Measurements from ENCODE around the gene GJB4.

Gene GJB4

DNA sequence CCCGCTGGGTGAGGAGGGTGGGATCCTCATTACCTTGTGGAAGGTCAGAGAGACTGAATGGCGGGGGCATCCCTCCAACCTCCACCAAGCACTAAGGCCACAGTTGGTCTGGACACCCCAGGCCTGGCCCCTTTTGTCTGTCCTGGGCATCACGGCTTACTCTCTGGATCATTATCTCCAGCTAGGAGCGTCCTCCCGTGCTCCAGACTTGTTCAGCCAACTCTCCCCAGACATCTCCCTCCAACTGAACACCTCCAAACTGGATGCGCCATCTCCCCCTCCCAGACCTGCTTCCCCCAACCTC lies 11.9 kb upstream of the GJB4 start:
- H3K36me3 ChIP-seq (ENCODE audit: control insufficient read depth in 1 of 2, insufficient read depth in 2 of 2, low read length in 2 of 2) = no peaks in the 10 kb centered on the region
- H3K27me3 ChIP-seq (ENCODE audit: low read depth, low read length) = peaks cover 6% of the 10 kb centered on the region
- H3K4me3 ChIP-seq (ENCODE audit: low read depth in 1 of 2, low read length in 2 of 2) = no peak overlapping the region
- no peaks in the 10 kb centered on the region for H3K4me1 ChIP-seq (ENCODE audit: control insufficient read depth in 1 of 2, insufficient read depth in 2 of 2, low read length in 2 of 2)
- no peaks in the 10 kb centered on the region for H3K9me3 ChIP-seq (ENCODE audit: control insufficient read depth in 1 of 2, low read length in 2 of 2)
- H3K27ac ChIP-seq (ENCODE audit: low read length) = no peak overlapping the region

DNA sequence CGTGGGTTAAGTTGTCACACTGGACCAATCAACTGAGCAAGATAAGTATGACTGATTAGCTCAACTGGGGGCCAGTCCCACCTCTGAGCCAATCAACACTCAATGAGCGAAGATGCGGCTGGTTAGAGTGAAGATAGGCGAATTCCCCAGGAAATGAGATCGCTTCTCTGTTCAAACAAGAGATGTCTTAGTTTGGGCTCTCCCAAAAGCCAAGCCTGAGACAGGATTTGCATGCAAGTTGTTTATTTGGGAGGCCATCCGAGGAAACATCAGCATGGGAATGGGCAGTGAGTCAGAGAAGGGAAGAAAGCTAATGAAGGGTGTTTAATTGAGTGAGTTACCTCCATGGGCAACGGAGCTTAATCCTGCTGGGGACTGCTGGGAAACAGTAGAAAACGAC lies 9.5 kb upstream of the GJB4 start:
- no peak overlapping the region for H3K4me3 ChIP-seq (ENCODE audit: low read depth in 1 of 2, low read length in 2 of 2)
- H3K27me3 ChIP-seq (ENCODE audit: low read depth, low read length) = no peaks in the 10 kb centered on the region
- no peaks in the 10 kb centered on the region for H3K9me3 ChIP-seq (ENCODE audit: control insufficient read depth in 1 of 2, low read length in 2 of 2)
- no peaks in the 10 kb centered on the region for H3K36me3 ChIP-seq (ENCODE audit: control insufficient read depth in 1 of 2, insufficient read depth in 2 of 2, low read length in 2 of 2)
- no peak overlapping the region for H3K27ac ChIP-seq (ENCODE audit: low read length)
- H3K4me1 ChIP-seq (ENCODE audit: control insufficient read depth in 1 of 2, insufficient read depth in 2 of 2, low read length in 2 of 2) = no peaks in the 10 kb centered on the region

DNA sequence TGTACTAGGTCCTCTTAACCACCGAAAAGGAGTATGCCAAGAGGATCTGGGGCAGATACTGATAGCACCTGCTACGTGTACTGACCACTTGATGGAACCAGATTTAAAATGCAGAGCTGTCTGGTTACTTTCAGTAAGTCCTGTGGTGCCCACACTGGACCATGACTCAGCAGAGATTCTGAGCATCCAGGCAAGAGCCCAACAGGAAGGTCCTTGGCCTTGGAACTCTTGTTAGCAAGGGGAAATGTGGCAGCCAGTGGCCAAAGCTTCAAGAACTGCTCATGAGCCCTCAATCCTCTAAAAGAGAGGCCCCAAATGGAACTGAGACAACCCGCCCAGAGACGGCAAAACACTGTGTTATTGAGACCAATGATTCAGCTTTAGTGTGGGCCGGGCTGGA lies 8.9 kb upstream of the GJB4 start:
- H3K27ac ChIP-seq (ENCODE audit: low read length) = no peak overlapping the region
- H3K9me3 ChIP-seq (ENCODE audit: control insufficient read depth in 1 of 2, low read length in 2 of 2) = no peaks in the 10 kb centered on the region
- H3K36me3 ChIP-seq (ENCODE audit: control insufficient read depth in 1 of 2, insufficient read depth in 2 of 2, low read length in 2 of 2) = no peaks in the 10 kb centered on the region
- no peaks in the 10 kb centered on the region for H3K4me1 ChIP-seq (ENCODE audit: control insufficient read depth in 1 of 2, insufficient read depth in 2 of 2, low read length in 2 of 2)
- H3K4me3 ChIP-seq (ENCODE audit: low read depth in 1 of 2, low read length in 2 of 2) = no peak overlapping the region
- no peaks in the 10 kb centered on the region for H3K27me3 ChIP-seq (ENCODE audit: low read depth, low read length)

DNA sequence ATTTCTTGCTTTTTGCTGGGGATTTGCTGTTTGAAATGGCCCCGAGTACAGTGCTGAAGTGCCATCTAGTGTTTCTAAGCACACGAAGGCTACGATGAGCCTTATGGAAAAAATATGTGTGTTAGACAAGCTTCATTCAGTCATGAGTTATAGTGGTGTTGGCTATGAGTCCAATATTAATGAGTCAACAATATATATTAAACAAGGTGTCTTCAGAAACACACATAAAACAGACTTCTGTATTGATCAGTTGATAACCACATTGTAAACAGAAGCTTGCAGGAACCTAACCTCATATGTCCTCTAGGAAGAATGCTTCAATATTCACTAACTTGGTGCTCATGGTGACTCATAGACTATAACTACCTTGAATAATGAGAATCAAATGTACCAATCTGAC lies 6.4 kb upstream of the GJB4 start:
- no peak overlapping the region for H3K4me3 ChIP-seq (ENCODE audit: low read depth in 1 of 2, low read length in 2 of 2)
- H3K27ac ChIP-seq (ENCODE audit: low read length) = no peak overlapping the region
- no peaks in the 10 kb centered on the region for H3K27me3 ChIP-seq (ENCODE audit: low read depth, low read length)
- H3K9me3 ChIP-seq (ENCODE audit: control insufficient read depth in 1 of 2, low read length in 2 of 2) = no peaks in the 10 kb centered on the region
- H3K36me3 ChIP-seq (ENCODE audit: control insufficient read depth in 1 of 2, insufficient read depth in 2 of 2, low read length in 2 of 2) = no peaks in the 10 kb centered on the region
- H3K4me1 ChIP-seq (ENCODE audit: control insufficient read depth in 1 of 2, insufficient read depth in 2 of 2, low read length in 2 of 2) = no peaks in the 10 kb centered on the region

DNA sequence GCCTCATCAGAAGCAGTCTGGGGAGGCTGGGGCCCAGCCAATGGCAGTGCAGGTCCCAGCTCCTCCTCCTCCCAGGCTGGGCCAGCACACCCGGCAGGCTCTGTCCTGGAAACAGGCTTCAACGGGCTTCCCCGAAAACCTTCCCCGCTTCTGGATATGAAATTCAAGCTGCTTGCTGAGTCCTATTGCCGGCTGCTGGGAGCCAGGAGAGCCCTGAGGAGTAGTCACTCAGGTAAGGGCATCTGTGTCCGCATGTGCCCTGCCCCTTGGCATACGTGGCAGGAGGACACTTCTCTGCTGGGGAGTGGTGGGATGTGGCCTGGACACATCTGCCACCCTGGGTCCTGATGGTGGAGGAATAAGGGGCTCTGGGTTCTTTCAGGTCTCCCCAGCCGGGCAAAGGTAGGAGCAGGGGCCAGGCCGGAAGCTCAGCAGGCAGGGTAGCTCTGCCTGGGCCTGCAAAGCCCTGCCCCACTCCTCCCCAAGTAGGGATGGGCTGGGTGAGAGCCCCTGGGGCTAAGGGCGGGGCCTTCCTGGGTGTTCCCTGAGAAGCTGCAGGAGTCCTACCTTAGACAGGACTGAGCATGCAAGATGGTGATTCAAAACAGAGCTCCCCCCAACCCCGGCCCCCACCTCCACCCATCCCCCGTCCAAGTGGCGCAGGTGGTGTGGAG lies 4.4 kb upstream of the GJB4 start, which contains the start of gene GJB5:
Gene GJB5 (plus strand): TSS at position 84 of the 674 bp plus-strand sequence. CDS start 2,284 bp downstream, outside the sequence.
- no peak within 1 kb of the TSS for H3K4me3 ChIP-seq (ENCODE audit: low read depth in 1 of 2, low read length in 2 of 2)
- no peaks in the 10 kb centered on the region for H3K9me3 ChIP-seq (ENCODE audit: control insufficient read depth in 1 of 2, low read length in 2 of 2)
- no peak within 1 kb of the TSS for H3K27ac ChIP-seq (ENCODE audit: low read length)
- H3K36me3 ChIP-seq (ENCODE audit: control insufficient read depth in 1 of 2, insufficient read depth in 2 of 2, low read length in 2 of 2) = no peaks in the 10 kb centered on the region
- no peaks in the 10 kb centered on the region for H3K4me1 ChIP-seq (ENCODE audit: control insufficient read depth in 1 of 2, insufficient read depth in 2 of 2, low read length in 2 of 2)
- H3K27me3 ChIP-seq (ENCODE audit: low read depth, low read length) = no peaks in the 10 kb centered on the region

DNA sequence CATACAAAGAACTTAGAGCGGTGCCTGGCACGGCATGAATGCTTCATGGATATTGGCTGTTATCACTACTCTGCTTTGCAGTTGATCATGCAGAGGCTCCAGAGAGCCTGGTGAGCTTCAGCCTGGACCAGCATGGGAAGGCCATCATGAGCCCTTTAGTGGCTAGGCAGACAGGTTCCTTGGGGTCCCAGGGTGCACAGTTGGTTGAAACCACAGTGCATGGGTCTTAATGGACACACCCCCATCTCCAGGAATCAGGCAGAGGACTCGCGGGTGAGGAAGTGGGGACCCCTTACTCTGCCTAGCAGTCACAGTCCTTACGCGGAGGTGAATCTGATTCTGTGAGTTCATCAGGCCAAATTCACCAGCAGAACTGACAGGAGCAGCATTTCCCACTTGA lies 3.6 kb upstream of the GJB4 start:
- H3K27ac ChIP-seq (ENCODE audit: low read length) = no peak overlapping the region
- no peaks in the 10 kb centered on the region for H3K4me1 ChIP-seq (ENCODE audit: control insufficient read depth in 1 of 2, insufficient read depth in 2 of 2, low read length in 2 of 2)
- H3K4me3 ChIP-seq (ENCODE audit: low read depth in 1 of 2, low read length in 2 of 2) = no peak overlapping the region
- no peaks in the 10 kb centered on the region for H3K9me3 ChIP-seq (ENCODE audit: control insufficient read depth in 1 of 2, low read length in 2 of 2)
- H3K36me3 ChIP-seq (ENCODE audit: control insufficient read depth in 1 of 2, insufficient read depth in 2 of 2, low read length in 2 of 2) = no peaks in the 10 kb centered on the region
- H3K27me3 ChIP-seq (ENCODE audit: low read depth, low read length) = no peaks in the 10 kb centered on the region

DNA sequence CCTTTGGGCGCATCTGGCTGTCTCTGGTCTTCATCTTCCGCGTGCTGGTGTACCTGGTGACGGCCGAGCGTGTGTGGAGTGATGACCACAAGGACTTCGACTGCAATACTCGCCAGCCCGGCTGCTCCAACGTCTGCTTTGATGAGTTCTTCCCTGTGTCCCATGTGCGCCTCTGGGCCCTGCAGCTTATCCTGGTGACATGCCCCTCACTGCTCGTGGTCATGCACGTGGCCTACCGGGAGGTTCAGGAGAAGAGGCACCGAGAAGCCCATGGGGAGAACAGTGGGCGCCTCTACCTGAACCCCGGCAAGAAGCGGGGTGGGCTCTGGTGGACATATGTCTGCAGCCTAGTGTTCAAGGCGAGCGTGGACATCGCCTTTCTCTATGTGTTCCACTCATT lies 2.2 kb upstream of the GJB4 start:
- Histone ChIP-seq H3K36me3 (ENCODE audit: control insufficient read depth in 1 of 2, insufficient read depth in 2 of 2, low read length in 2 of 2) (no peaks in the 10 kb centered on the region), H3K4me1 (ENCODE audit: control insufficient read depth in 1 of 2, insufficient read depth in 2 of 2, low read length in 2 of 2) (no peaks in the 10 kb centered on the region), H3K27ac (ENCODE audit: low read length) (no peak overlapping the region), H3K4me3 (ENCODE audit: low read depth in 1 of 2, low read length in 2 of 2) (no peak overlapping the region), H3K9me3 (ENCODE audit: control insufficient read depth in 1 of 2, low read length in 2 of 2) (no peaks in the 10 kb centered on the region), H3K27me3 (ENCODE audit: low read depth, low read length) (no peaks in the 10 kb centered on the region)

DNA sequence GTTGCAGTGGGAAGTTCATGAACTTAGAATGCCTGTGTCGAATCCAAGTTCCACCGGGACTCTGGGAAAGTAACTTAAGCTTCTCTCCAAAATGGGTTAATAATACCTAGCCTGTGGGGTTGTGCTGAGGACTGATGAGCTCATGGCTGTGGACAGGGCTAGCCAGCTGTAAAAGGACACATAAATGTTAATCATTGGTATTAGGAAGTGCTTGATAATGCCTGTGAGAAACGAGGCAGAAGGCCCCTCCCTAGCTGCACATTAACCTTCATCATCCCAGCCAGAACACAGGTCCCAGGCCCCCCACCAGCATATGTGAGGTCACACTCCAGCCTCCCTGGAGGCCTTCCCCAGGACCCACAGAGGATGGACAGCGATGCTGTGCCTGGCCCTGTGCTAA lies 789 bp upstream of the GJB4 start:
- no peaks in the 10 kb centered on the region for H3K36me3 ChIP-seq (ENCODE audit: control insufficient read depth in 1 of 2, insufficient read depth in 2 of 2, low read length in 2 of 2)
- H3K4me1 ChIP-seq (ENCODE audit: control insufficient read depth in 1 of 2, insufficient read depth in 2 of 2, low read length in 2 of 2) = no peaks in the 10 kb centered on the region
- H3K4me3 ChIP-seq (ENCODE audit: low read depth in 1 of 2, low read length in 2 of 2) = no peak overlapping the region
- no peaks in the 10 kb centered on the region for H3K9me3 ChIP-seq (ENCODE audit: control insufficient read depth in 1 of 2, low read length in 2 of 2)
- no peaks in the 10 kb centered on the region for H3K27me3 ChIP-seq (ENCODE audit: low read depth, low read length)
- H3K27ac ChIP-seq (ENCODE audit: low read length) = no peak overlapping the region

DNA sequence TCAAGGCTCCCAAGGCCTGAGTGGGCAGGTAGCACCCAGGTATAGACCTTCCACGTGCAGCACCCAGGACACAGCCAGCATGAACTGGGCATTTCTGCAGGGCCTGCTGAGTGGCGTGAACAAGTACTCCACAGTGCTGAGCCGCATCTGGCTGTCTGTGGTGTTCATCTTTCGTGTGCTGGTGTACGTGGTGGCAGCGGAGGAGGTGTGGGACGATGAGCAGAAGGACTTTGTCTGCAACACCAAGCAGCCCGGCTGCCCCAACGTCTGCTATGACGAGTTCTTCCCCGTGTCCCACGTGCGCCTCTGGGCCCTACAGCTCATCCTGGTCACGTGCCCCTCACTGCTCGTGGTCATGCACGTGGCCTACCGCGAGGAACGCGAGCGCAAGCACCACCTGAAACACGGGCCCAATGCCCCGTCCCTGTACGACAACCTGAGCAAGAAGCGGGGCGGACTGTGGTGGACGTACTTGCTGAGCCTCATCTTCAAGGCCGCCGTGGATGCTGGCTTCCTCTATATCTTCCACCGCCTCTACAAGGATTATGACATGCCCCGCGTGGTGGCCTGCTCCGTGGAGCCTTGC lies 1.7 kb downstream of the GJB4 start:
- H3K27me3 ChIP-seq (ENCODE audit: low read depth, low read length) = no peaks in the 10 kb centered on the region
- H3K9me3 ChIP-seq (ENCODE audit: control insufficient read depth in 1 of 2, low read length in 2 of 2) = peaks cover 0 to 5% of the 10 kb centered on the region in 2 donors
- H3K4me1 ChIP-seq (ENCODE audit: control insufficient read depth in 1 of 2, insufficient read depth in 2 of 2, low read length in 2 of 2) = no peaks in the 10 kb centered on the region
- H3K27ac ChIP-seq (ENCODE audit: low read length) = no peak overlapping the region
- no peak overlapping the region for H3K4me3 ChIP-seq (ENCODE audit: low read depth in 1 of 2, low read length in 2 of 2)
- no peaks in the 10 kb centered on the region for H3K36me3 ChIP-seq (ENCODE audit: control insufficient read depth in 1 of 2, insufficient read depth in 2 of 2, low read length in 2 of 2)

DNA sequence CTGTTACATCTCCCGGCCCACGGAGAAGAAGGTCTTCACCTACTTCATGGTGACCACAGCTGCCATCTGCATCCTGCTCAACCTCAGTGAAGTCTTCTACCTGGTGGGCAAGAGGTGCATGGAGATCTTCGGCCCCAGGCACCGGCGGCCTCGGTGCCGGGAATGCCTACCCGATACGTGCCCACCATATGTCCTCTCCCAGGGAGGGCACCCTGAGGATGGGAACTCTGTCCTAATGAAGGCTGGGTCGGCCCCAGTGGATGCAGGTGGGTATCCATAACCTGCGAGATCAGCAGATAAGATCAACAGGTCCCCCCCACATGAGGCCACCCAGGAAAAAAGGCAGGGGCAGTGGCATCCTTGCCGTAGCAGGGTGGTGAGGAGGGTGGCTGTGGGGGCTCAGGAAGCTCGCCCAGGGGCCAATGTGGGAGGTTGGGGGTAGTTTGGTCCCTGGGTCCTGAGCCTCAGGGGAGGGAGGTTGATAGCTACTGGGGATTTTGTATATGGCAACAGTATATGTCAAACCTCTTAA lies 2.3 kb downstream of the GJB4 start:
- H3K36me3 ChIP-seq (ENCODE audit: control insufficient read depth in 1 of 2, insufficient read depth in 2 of 2, low read length in 2 of 2) = no peaks in the 10 kb centered on the region
- H3K4me1 ChIP-seq (ENCODE audit: control insufficient read depth in 1 of 2, insufficient read depth in 2 of 2, low read length in 2 of 2) = no peaks in the 10 kb centered on the region

DNA sequence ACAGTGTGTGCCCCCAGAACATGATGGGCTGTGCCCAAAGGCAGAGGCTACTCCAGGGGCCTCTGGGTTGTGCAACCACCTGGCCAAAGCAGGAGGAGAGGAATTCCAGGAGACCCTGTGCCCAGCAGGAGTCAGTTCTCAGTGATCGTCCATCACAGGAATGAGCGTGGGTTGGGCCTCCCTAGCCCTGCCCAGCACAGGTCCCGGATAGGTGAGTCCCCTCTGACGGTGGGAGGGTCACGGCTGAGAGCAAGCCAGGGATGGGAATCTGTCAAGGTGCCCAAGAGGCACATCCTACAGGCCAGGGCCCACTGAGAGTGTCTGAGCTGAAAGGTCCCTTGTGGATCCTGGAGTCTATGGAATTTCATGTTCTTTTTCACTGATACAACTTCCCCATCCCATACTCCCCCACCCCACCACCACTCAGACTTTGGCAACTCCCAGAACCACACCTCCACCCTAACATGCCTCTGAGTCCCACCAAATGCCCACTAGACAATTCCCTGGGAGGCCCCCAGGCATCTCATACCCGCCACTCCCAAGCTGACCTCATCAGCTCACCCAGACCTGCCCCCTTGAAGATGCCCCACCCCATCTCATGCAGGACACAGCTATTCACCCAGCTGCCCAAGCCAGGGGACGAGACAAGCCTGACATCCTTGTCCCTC lies 3.1 kb downstream of the GJB4 start:
- H3K36me3 ChIP-seq (ENCODE audit: control insufficient read depth in 1 of 2, insufficient read depth in 2 of 2, low read length in 2 of 2) = no peaks in the 10 kb centered on the region
- no peak overlapping the region for H3K27ac ChIP-seq (ENCODE audit: low read length)
- H3K4me1 ChIP-seq (ENCODE audit: control insufficient read depth in 1 of 2, insufficient read depth in 2 of 2, low read length in 2 of 2) = no peaks in the 10 kb centered on the region
- no peaks in the 10 kb centered on the region for H3K27me3 ChIP-seq (ENCODE audit: low read depth, low read length)
- H3K4me3 ChIP-seq (ENCODE audit: low read depth in 1 of 2, low read length in 2 of 2) = no peak overlapping the region
- H3K9me3 ChIP-seq (ENCODE audit: control insufficient read depth in 1 of 2, low read length in 2 of 2) = peaks cover 0 to 5% of the 10 kb centered on the region in 2 donors

More for the DNA sequence above, 2.3 kb downstream of the GJB4 start:
- no peak overlapping the region for H3K27ac ChIP-seq (ENCODE audit: low read length)
- H3K27me3 ChIP-seq (ENCODE audit: low read depth, low read length) = no peaks in the 10 kb centered on the region
- peaks cover 0 to 5% of the 10 kb centered on the region in 2 donors for H3K9me3 ChIP-seq (ENCODE audit: control insufficient read depth in 1 of 2, low read length in 2 of 2)
- H3K4me3 ChIP-seq (ENCODE audit: low read depth in 1 of 2, low read length in 2 of 2) = no peak overlapping the region

All from muscle layer of duodenum (tissue), 2 donors.